HepG2 (cell line): ENCODE measurements around the gene SLC11A1.

Experiments
- SMAD1 ChIP-seq: sonication (generic); formaldehyde crosslinking; IDR thresholded peaks from 2 replicates; pipeline ENCODE4 v1.4.0; 2020; ENCODE audit warnings: missing genetic modification reagents, low read depth, mild to moderate bottlenecking, borderline replicate concordance
- SMYD3 ChIP-seq: sonication (generic); formaldehyde crosslinking; IDR thresholded peaks from 2 replicates; pipeline ENCODE4 v1.8.1; 2023; ENCODE audit warnings: mild to moderate bottlenecking, missing genetic modification reagents
- TCF12 ChIP-seq, 2 experiments: fragments of 450-650 bp in 1 of 2; sonication (generic) in 1 of 2; formaldehyde crosslinking in 1 of 2; IDR thresholded peaks; 2 replicates each; pipeline versions ENCODE4 v1.6.1 to v1.8.0; 2017 to 2022; ENCODE audit warnings: antibody characterized with exemption in 1 of 2, mild to moderate bottlenecking in 1 of 2, missing genetic modification reagents in 1 of 2, moderate library complexity in 1 of 2
- YY1 ChIP-seq: IDR thresholded peaks from 2 replicates; pipeline ENCODE4 v1.6.1; 2011; ENCODE audit warnings: low read length, low read depth, moderate library complexity, mild to moderate bottlenecking; ENCODE audit not compliant: insufficient read depth, insufficient replicate concordance
- ZBTB8A ChIP-seq: sonication (generic); formaldehyde crosslinking; IDR thresholded peaks from 2 replicates; pipeline ENCODE4 v1.4.0; 2020; ENCODE audit warnings: mild to moderate bottlenecking, low read depth, missing genetic modification reagents, borderline replicate concordance
- ZNF33B ChIP-seq: sonication (generic); formaldehyde crosslinking; IDR thresholded peaks from 2 replicates; pipeline ENCODE4 v1.5.1; 2020; ENCODE audit warnings: mild to moderate bottlenecking, missing genetic modification reagents
- TF ChIP-seq, protein P1 (sequence below): sonication (generic); formaldehyde crosslinking; IDR thresholded peaks from 2 replicates; pipeline ENCODE4 v1.5.0; 2020; ENCODE audit warnings: mild to moderate bottlenecking, missing genetic modification reagents, moderate library complexity

- no peak for TF ChIP-seq TCF12 (IDR thresholded peaks at IDR 0.05)
- TF ChIP-seq TCF12 (CRISPR knock-in tag; IDR thresholded peaks at IDR 0.05): no peak
- TF ChIP-seq, protein P1, sequence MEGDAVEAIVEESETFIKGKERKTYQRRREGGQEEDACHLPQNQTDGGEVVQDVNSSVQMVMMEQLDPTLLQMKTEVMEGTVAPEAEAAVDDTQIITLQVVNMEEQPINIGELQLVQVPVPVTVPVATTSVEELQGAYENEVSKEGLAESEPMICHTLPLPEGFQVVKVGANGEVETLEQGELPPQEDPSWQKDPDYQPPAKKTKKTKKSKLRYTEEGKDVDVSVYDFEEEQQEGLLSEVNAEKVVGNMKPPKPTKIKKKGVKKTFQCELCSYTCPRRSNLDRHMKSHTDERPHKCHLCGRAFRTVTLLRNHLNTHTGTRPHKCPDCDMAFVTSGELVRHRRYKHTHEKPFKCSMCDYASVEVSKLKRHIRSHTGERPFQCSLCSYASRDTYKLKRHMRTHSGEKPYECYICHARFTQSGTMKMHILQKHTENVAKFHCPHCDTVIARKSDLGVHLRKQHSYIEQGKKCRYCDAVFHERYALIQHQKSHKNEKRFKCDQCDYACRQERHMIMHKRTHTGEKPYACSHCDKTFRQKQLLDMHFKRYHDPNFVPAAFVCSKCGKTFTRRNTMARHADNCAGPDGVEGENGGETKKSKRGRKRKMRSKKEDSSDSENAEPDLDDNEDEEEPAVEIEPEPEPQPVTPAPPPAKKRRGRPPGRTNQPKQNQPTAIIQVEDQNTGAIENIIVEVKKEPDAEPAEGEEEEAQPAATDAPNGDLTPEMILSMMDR (CRISPR knock-in tag): no peak
- no peak for TF ChIP-seq SMYD3 (CRISPR knock-in tag)
- no peak for TF ChIP-seq YY1
- TF ChIP-seq ZNF33B (CRISPR knock-in tag): no peak
- no peak for TF ChIP-seq SMAD1 (CRISPR knock-in tag)
- no peak for TF ChIP-seq ZBTB8A (CRISPR knock-in tag)
Observed at GRCh38 chr2:218404351-218405085, 22.4 kb downstream of the SLC11A1 start.
